A673 (cell line): Measurements from ENCODE around the gene SETD3. TPM values are rescaled to one million over a fixed set of nuclear protein-coding genes. Genes with fewer than 3 reads are reported as not detected.

Source experiments
- BruUV-seq: library from RNA; stranded (reverse); fragments of 400-500 nt; replicated peaks from 2 replicates; lab custom pipeline; 2021; lab: Mats Ljungman, UMichigan
- CTCF ChIA-PET: fragments of 300-600 bp; sonication (Branson Sonifier 250); formaldehyde crosslinking; loops from one replicate; lab custom pipeline; 2022; ENCODE audit warnings: antibody characterized with exemption; lab: Charles Lee
- POLR2A ChIA-PET: fragments of 300-600 bp; sonication (Branson Sonifier 250); formaldehyde crosslinking; loops from one replicate; lab custom pipeline; 2022; ENCODE audit warnings: antibody characterized with exemption; ENCODE audit not compliant: low non-redundant PET; lab: Charles Lee
- DNase-seq: peaks from one replicate; pipeline ENCODE4 v3.0.0-alpha.2; 2015; ENCODE audit warnings: low spot score
- H3K27ac ChIP-seq: fragments of 200-600 bp; sonication (generic); 2 replicates; pipeline ENCODE4 v1.5.1; 2016; ENCODE audit warnings: mixed run types, low read depth, mild to moderate bottlenecking, mixed read lengths, antibody characterized with exemption, low read length; ENCODE audit not compliant: poor library complexity, severe bottlenecking
- H3K27me3 ChIP-seq: fragments of 200-600 bp; sonication (generic); replicated peaks from 2 replicates; pipeline ENCODE4 v1.6.1; 2017; ENCODE audit warnings: mixed run types, low read depth, mild to moderate bottlenecking, mixed read lengths, antibody characterized with exemption, low read length; ENCODE audit not compliant: insufficient read depth, poor library complexity
- H3K36me3 ChIP-seq: fragments of 200-600 bp; sonication (generic); 2 replicates; pipeline ENCODE4 v1.6.1; 2016; ENCODE audit warnings: mixed run types, mild to moderate bottlenecking, mixed read lengths, antibody characterized with exemption, low read length; ENCODE audit not compliant: insufficient read depth, poor library complexity, severe bottlenecking
- H3K4me1 ChIP-seq: fragments of 200-600 bp; sonication (generic); 2 replicates; pipeline ENCODE4 v1.6.1; 2017; ENCODE audit warnings: mixed run types, mild to moderate bottlenecking, mixed read lengths, antibody characterized with exemption, low read length; ENCODE audit not compliant: insufficient read depth, poor library complexity, severe bottlenecking
- H3K4me3 ChIP-seq: fragments of 200-600 bp; sonication (generic); 2 replicates; pipeline ENCODE4 v1.5.1; 2016; ENCODE audit warnings: low read depth, mixed run types, mild to moderate bottlenecking, mixed read lengths, low read length; ENCODE audit not compliant: poor library complexity, severe bottlenecking
- H3K9me3 ChIP-seq: fragments of 200-600 bp; sonication (generic); 2 replicates; pipeline ENCODE4 v1.6.1; 2016; ENCODE audit warnings: mixed run types, low read depth, mild to moderate bottlenecking, mixed read lengths, antibody characterized with exemption, low read length; ENCODE audit not compliant: poor library complexity, severe bottlenecking
- CTCF ChIP-seq: fragments of 300-800, 200-600 bp; sonication (generic); conservative IDR thresholded peaks from 2 replicates; pipeline ENCODE4 v1.5.1; 2017; ENCODE audit warnings: low read depth, mild to moderate bottlenecking, antibody characterized with exemption, low read length, moderate library complexity, mixed read lengths
- EZH2 ChIP-seq: fragments of 200-600 bp; sonication (generic); IDR thresholded peaks from 2 replicates; pipeline ENCODE4 v1.6.1; 2017; ENCODE audit warnings: borderline replicate concordance, low read depth, mild to moderate bottlenecking, mixed read lengths, antibody characterized with exemption, low read length; ENCODE audit not compliant: poor library complexity, severe bottlenecking
- intact Hi-C: fragments of 100-400 bp; cut with micrococcal nuclease; formaldehyde crosslinking; loops from one replicate; pipeline ENCODE4 v1.10.0; 2022; ENCODE audit not compliant: unreplicated experiment
- total RNA-seq: library from RNA; stranded (reverse); gene quantifications from 2 replicates; pipeline ENCODE4 v1.2.3, GENCODE V29; 2021

The SETD3 gene
- total RNA-seq, 1 experiment from 2014 or later, result 46.4 TPM

DNA sequence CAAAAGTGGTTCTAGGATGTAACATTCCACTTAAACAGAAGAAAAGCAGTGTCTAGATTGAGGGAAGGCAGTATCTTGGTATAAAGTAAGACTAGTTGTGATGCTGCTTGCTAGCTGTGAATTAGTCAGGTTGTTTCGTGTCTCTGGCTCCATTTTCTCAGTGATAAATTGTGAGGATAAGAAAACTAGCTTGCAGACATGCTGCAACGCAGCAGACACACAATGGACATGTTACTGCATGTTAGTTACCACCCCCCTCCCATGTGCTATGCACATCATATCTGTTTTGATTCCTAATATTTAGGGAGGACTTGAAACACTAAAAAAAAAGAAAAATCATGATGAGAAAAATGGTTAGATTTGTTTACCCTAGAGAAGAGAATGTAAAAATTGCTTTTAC, 3.4 kb upstream of the SETD3 start:
- H3K27ac ChIP-seq, result no peak overlapping the region
- POLR2A ChIA-PET, result no interaction called here
- H3K4me1 ChIP-seq, result peaks cover 16% of the 10 kb centered on the region

DNA sequence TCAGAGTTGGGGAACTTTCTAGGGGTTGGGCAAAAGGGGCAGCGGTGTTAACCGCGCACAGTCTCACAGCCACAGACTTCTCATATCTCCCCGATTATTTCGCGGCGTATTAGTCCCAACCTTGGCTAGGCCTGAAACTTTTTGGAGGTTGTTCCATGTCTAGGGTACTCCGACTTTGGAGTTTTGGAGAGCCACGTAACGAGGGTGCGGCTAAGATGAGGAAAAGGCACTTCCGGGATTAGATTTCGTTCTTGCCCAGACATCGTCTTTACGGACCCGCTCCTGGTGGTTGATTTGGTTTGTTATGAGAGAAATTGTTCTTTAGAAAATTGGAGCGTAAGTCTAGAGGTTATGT, 1.1 kb upstream of the SETD3 start:
- intact Hi-C loops, result no loop called here
- peaks cover 26% of the 10 kb centered on the region for H3K4me1 ChIP-seq
- H3K4me3 ChIP-seq, result peak overlapping the region; percentile 93
- H3K27ac ChIP-seq, result peak overlapping the region; percentile 93
- H3K9me3 ChIP-seq, result no peaks in the 10 kb centered on the region
- DNase-seq, result peak; percentile 33
- H3K36me3 ChIP-seq, result no peaks in the 10 kb centered on the region
- H3K27me3 ChIP-seq, result no peaks in the 10 kb centered on the region
- BruUV-seq, result no TSS peak
- ChIA-PET POLR2A (no interaction called here), CTCF (no interaction called here)
- TF ChIP-seq CTCF, result no peak
- TF ChIP-seq EZH2, result no peak

More for the DNA sequence above, 3.4 kb upstream of the SETD3 start:
- DNase-seq, result no peak
- Histone ChIP-seq H3K9me3 (no peaks in the 10 kb centered on the region), H3K27me3 (no peaks in the 10 kb centered on the region), H3K4me3 (no peak overlapping the region), H3K36me3 (no peaks in the 10 kb centered on the region)
- no TSS peak for BruUV-seq
- TF ChIP-seq EZH2 (no peak), CTCF (no peak)
- CTCF ChIA-PET, result no interaction called here
- intact Hi-C loops, result no loop called here

DNA sequence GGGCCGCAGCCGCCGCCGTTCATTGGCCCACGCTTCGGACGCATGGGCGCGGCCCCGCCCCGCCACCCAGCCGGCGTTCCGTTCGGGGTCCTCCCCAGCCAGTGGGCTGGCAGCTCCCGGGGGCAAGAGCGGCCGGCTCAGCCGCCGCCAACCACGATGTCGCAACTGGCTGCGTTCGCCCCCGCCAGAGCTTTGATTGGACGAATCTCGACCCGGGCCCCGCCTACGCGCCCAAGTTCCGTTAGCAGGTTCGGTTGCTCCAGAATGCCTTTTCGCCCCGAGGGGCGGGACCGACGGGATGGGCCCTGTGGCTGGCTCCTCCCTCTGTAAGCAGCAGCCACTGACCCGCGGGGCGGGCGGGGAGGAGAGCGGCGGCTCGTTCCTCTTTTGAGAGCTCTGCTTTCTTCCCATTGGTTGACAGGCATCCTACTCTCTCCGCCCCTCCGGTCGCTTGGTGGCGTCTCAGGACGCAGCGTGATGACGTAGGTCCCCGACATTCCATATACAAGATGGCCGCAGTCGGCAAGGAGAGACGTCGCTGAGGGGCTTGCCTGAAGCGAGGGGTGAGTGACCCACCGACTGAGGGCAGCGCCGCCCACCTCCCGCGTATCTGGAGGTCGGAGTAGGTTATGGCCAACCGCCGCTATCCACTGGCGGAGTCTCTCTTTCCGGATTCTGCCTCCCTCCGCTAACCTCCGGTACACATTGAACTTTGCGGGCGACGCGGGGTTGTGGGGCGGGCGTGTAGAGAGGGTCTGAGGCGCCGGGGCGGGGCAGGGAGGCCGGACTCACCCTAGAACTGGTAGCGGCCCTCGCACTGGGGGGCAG, 472 bp upstream of the SETD3 start, which contains the start of gene CCNK:
Gene CCNK, plus strand, starts transcription at position 493 of the 828 bp plus-strand sequence. CDS start 11,269 bp downstream, outside the sequence.
- H3K36me3 ChIP-seq, result no peaks in the 10 kb centered on the region
- DNase-seq, result peak; percentile 100
- H3K4me1 ChIP-seq, result peaks cover 26% of the 10 kb centered on the region
- ChIA-PET CTCF (interaction anchor here (0.8 kb wide), 1 partner anchor 418 kb away, joined by 3 read pairs; no protein-coding TSS in a partner anchor), POLR2A (no interaction called here)
- intact Hi-C loops, result no loop called here
- H3K9me3 ChIP-seq, result no peaks in the 10 kb centered on the region
- no peaks in the 10 kb centered on the region for H3K27me3 ChIP-seq
- BruUV-seq, result no TSS peak
- H3K27ac ChIP-seq, result peak within 1 kb of the TSS; percentile 93
- TF ChIP-seq EZH2 (no peak), CTCF (no peak)
- peak within 1 kb of the TSS; percentile 93 for H3K4me3 ChIP-seq
